Liver (tissue), 9 donors: ENCODE results near the gene MTMR10. TPM values are rescaled to one million over a fixed set of nuclear protein-coding genes. Genes with fewer than 3 reads are reported as not detected.

ENCODE experiments used
- DNase-seq: peaks from one replicate; pipeline ENCODE4 v3.0.0-alpha.2; 2017; ENCODE audit warnings: low spot score
- H3K27ac ChIP-seq, 2 donors: one replicate each; pipeline ENCODE4 v1.7.0; 2013; ENCODE audit warnings: inconsistent platforms in 2 of 2, low read length in 2 of 2, control low read depth in 1 of 2, low read depth in 1 of 2, mild to moderate bottlenecking in 1 of 2
- H3K27me3 ChIP-seq, 4 donors: one replicate each; pipeline versions ENCODE4 v1.6.1 to v1.7.0; 2013; ENCODE audit warnings: low read length in 3 of 4, inconsistent platforms in 1 of 4, mild to moderate bottlenecking in 1 of 4, moderate library complexity in 1 of 4; ENCODE audit not compliant: control insufficient read depth in 4 of 4, insufficient read depth in 4 of 4
- H3K36me3 ChIP-seq, 4 donors: one replicate each; pipeline versions ENCODE4 v1.6.1 to v1.7.0; 2013; ENCODE audit warnings: low read length in 3 of 4, mild to moderate bottlenecking in 3 of 4, low read depth in 1 of 4, moderate library complexity in 1 of 4; ENCODE audit not compliant: control insufficient read depth in 4 of 4, insufficient read depth in 3 of 4
- H3K4me1 ChIP-seq, 4 donors: one replicate each; pipeline versions ENCODE4 v1.6.1 to v1.7.0; 2013; ENCODE audit warnings: low read length in 3 of 4, mild to moderate bottlenecking in 3 of 4, moderate library complexity in 1 of 4; ENCODE audit not compliant: control insufficient read depth in 4 of 4, insufficient read depth in 4 of 4
- H3K4me3 ChIP-seq, 3 donors: one replicate each; pipeline versions ENCODE4 v1.6.1 to v1.7.0; 2013; ENCODE audit warnings: low read length in 3 of 3, control low read depth in 1 of 3, low read depth in 1 of 3, mild to moderate bottlenecking in 1 of 3
- H3K9ac ChIP-seq, 2 donors: one replicate each; pipeline ENCODE4 v1.7.0; 2013; ENCODE audit warnings: low read length in 2 of 2, mild to moderate bottlenecking in 2 of 2, moderate library complexity in 2 of 2, control low read depth in 1 of 2, low read depth in 1 of 2
- H3K9me3 ChIP-seq, 4 donors: one replicate each; pipeline versions ENCODE4 v1.6.1 to v1.7.0; 2013; ENCODE audit warnings: low read length in 3 of 4; ENCODE audit not compliant: control insufficient read depth in 4 of 4
- EGR1 ChIP-seq, 2 donors: IDR thresholded peaks; 2 replicates each; pipeline ENCODE4 v1.6.1; 2016 to 2018; ENCODE audit warnings: antibody characterized with exemption in 2 of 2, low read depth in 2 of 2
- FOXA1 ChIP-seq: IDR thresholded peaks from 2 replicates; pipeline ENCODE4 v1.6.1; 2016; ENCODE audit warnings: antibody characterized with exemption
- FOXA2 ChIP-seq: IDR thresholded peaks from 2 replicates; pipeline ENCODE4 v1.6.1; 2016; ENCODE audit warnings: antibody characterized with exemption
- GABPA ChIP-seq, 2 donors: IDR thresholded peaks in 1 of 2; conservative IDR thresholded peaks in 1 of 2; 2 replicates each; pipeline ENCODE4 v1.6.1; 2016; ENCODE audit warnings: antibody characterized with exemption in 2 of 2, mild to moderate bottlenecking in 1 of 2, moderate library complexity in 1 of 2
- HNF4A ChIP-seq, 2 donors: conservative IDR thresholded peaks; 2 replicates each; pipeline ENCODE4 v1.6.1; 2016; ENCODE audit warnings: antibody characterized with exemption in 2 of 2, mild to moderate bottlenecking in 2 of 2
- HNF4G ChIP-seq: IDR thresholded peaks from 2 replicates; pipeline ENCODE4 v1.6.1; 2016; ENCODE audit warnings: antibody characterized with exemption
- JUND ChIP-seq, 2 donors: IDR thresholded peaks; 2 replicates each; pipeline ENCODE4 v1.6.1; 2016; ENCODE audit warnings: antibody characterized with exemption in 2 of 2
- NR2F2 ChIP-seq: IDR thresholded peaks from 2 replicates; pipeline ENCODE4 v1.6.1; 2016; ENCODE audit warnings: antibody characterized with exemption
- RAD21 ChIP-seq, 2 donors: IDR thresholded peaks; 2 replicates each; pipeline ENCODE4 v1.6.1; 2016; ENCODE audit warnings: antibody characterized with exemption in 2 of 2, mild to moderate bottlenecking in 2 of 2
- RXRA ChIP-seq, 2 donors: IDR thresholded peaks; 2 replicates each; pipeline ENCODE4 v1.6.1; 2017 to 2018; ENCODE audit warnings: antibody characterized with exemption in 2 of 2, mild to moderate bottlenecking in 1 of 2
- SP1 ChIP-seq: IDR thresholded peaks from 2 replicates; pipeline ENCODE4 v1.6.1; 2018; ENCODE audit warnings: antibody characterized with exemption, mild to moderate bottlenecking
- YY1 ChIP-seq: IDR thresholded peaks from 2 replicates; pipeline ENCODE4 v1.6.1; 2016; ENCODE audit warnings: antibody characterized with exemption, mild to moderate bottlenecking
- WGBS: extraction: QIAGEN DNeasy Blood & Tissue Kit; methylation state at CpG from one replicate; pipeline ENCODE4 v1.1.7; 2013; 5-methylcytosine and 5-hydroxymethylcytosine counted together
- polyA plus RNA-seq, 2 donors: library from polyadenylated mRNA; stranded (reverse) in 1 of 2; unstranded in 1 of 2; fragments of 200-250 nt in 1 of 2; fragments of >200 nt in 1 of 2; fragmentation: Nextera tagmentation in 1 of 2; extraction: Ambion mirVana in 1 of 2; gene quantifications; one replicate each; pipeline versions ENCODE4 v1.2.1 to v1.2.3, GENCODE V29; 2013 to 2015
- total RNA-seq, 2 donors: library from RNA; depleted of rRNA; stranded (reverse); fragments of >200 nt; gene quantifications; one replicate each; pipeline ENCODE4 v1.2.3, GENCODE V29; 2014
- TF ChIP-seq, protein P1 (sequence below): fragments of 150-350 bp; IDR thresholded peaks from 2 replicates; pipeline ENCODE4 v1.5.1; 2017; ENCODE audit warnings: improper control_type of control experiment, low read depth, low read length; ENCODE audit not compliant: missing input control
- TF ChIP-seq, protein P2 (sequence below): IDR thresholded peaks from 2 replicates; pipeline ENCODE4 v1.6.1; 2016; ENCODE audit warnings: antibody characterized with exemption, mild to moderate bottlenecking
- TF ChIP-seq, protein P3 (sequence below): IDR thresholded peaks from 2 replicates; pipeline ENCODE4 v1.6.1; 2016; ENCODE audit warnings: antibody characterized with exemption
- TF ChIP-seq, protein P4 (sequence below): IDR thresholded peaks from 2 replicates; pipeline ENCODE4 v1.6.1; 2016; ENCODE audit warnings: antibody characterized with exemption
- TF ChIP-seq, protein P5 (sequence below): IDR thresholded peaks from 2 replicates; pipeline ENCODE4 v1.6.1; 2016; ENCODE audit warnings: antibody characterized with exemption
- donor health status: healthy.
- donor health status: healthy.
- donor health status: healthy.
- donor health status: healthy.
- donor health status: healthy.

Gene MTMR10
- total and polyA plus RNA-seq, 4 donors, result 8.7 to 31.3 (median 13.6) TPM

DNA sequence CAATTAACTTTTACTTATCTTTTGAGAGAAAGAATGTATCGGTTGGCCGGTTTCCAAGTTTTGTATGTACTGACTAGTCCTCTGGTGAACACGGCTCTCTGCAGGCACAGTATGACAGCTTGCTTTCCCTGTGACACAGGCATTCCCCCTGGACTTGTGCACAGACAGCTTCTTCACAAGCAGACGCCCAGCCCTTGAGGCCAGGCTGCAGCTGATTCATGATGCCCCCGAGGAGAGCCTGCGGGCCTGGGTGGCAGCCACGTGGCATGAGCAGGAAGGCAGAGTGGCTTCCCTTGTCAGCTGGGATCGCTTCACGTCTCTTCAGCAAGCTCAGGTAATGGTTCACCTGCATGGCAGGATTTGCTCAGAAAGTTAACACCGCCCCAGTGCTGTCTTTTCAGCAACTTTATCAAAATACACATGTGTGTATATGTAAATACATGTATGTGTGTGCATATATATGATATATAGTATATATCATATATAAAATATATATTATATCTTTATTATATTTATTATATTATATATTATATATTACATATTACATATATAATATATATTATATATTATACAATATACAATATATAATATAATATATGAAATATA lies 62.3 kb downstream of the MTMR10 start:
- Histone ChIP-seq H3K27me3 (no peaks in the 10 kb centered on the region), H3K4me3 (no peak overlapping the region), H3K4me1 (no peaks in the 10 kb centered on the region), H3K36me3 (peaks cover 13 to 58% (median 39%) of the 10 kb centered on the region in 4 donors), H3K9ac (no peak overlapping the region), H3K9me3 (no peaks in the 10 kb centered on the region), H3K27ac (no peak overlapping the region)
- WGBS, result 79% methylated on average over 10 of the region's 10 CpGs
- no peak for DNase-seq
- no peak for TF ChIP-seq GABPA (IDR thresholded peaks at IDR 0.05 in 1 of 2, conservative IDR thresholded peaks at IDR 0.05 in 1 of 2)
- TF ChIP-seq JUND (IDR thresholded peaks at IDR 0.05), result no peak
- TF ChIP-seq RAD21 (IDR thresholded peaks at IDR 0.05), result no peak
- no peak for TF ChIP-seq HNF4A (conservative IDR thresholded peaks at IDR 0.05)
- TF ChIP-seq YY1, result no peak
- TF ChIP-seq EGR1 (IDR thresholded peaks at IDR 0.05; ENCODE audit: low read depth in 2 of 2), result no peak
- TF ChIP-seq FOXA2, result no peak
- TF ChIP-seq, protein P1, sequence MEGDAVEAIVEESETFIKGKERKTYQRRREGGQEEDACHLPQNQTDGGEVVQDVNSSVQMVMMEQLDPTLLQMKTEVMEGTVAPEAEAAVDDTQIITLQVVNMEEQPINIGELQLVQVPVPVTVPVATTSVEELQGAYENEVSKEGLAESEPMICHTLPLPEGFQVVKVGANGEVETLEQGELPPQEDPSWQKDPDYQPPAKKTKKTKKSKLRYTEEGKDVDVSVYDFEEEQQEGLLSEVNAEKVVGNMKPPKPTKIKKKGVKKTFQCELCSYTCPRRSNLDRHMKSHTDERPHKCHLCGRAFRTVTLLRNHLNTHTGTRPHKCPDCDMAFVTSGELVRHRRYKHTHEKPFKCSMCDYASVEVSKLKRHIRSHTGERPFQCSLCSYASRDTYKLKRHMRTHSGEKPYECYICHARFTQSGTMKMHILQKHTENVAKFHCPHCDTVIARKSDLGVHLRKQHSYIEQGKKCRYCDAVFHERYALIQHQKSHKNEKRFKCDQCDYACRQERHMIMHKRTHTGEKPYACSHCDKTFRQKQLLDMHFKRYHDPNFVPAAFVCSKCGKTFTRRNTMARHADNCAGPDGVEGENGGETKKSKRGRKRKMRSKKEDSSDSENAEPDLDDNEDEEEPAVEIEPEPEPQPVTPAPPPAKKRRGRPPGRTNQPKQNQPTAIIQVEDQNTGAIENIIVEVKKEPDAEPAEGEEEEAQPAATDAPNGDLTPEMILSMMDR, result no peak
- no peak for TF ChIP-seq RXRA (IDR thresholded peaks at IDR 0.05)
- TF ChIP-seq FOXA1, result no peak
- TF ChIP-seq, protein P2, sequence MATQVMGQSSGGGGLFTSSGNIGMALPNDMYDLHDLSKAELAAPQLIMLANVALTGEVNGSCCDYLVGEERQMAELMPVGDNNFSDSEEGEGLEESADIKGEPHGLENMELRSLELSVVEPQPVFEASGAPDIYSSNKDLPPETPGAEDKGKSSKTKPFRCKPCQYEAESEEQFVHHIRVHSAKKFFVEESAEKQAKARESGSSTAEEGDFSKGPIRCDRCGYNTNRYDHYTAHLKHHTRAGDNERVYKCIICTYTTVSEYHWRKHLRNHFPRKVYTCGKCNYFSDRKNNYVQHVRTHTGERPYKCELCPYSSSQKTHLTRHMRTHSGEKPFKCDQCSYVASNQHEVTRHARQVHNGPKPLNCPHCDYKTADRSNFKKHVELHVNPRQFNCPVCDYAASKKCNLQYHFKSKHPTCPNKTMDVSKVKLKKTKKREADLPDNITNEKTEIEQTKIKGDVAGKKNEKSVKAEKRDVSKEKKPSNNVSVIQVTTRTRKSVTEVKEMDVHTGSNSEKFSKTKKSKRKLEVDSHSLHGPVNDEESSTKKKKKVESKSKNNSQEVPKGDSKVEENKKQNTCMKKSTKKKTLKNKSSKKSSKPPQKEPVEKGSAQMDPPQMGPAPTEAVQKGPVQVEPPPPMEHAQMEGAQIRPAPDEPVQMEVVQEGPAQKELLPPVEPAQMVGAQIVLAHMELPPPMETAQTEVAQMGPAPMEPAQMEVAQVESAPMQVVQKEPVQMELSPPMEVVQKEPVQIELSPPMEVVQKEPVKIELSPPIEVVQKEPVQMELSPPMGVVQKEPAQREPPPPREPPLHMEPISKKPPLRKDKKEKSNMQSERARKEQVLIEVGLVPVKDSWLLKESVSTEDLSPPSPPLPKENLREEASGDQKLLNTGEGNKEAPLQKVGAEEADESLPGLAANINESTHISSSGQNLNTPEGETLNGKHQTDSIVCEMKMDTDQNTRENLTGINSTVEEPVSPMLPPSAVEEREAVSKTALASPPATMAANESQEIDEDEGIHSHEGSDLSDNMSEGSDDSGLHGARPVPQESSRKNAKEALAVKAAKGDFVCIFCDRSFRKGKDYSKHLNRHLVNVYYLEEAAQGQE, result no peak
- TF ChIP-seq NR2F2, result no peak
- TF ChIP-seq HNF4G, result no peak
- TF ChIP-seq, protein P3, sequence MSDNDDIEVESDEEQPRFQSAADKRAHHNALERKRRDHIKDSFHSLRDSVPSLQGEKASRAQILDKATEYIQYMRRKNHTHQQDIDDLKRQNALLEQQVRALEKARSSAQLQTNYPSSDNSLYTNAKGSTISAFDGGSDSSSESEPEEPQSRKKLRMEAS, result no peak

DNA sequence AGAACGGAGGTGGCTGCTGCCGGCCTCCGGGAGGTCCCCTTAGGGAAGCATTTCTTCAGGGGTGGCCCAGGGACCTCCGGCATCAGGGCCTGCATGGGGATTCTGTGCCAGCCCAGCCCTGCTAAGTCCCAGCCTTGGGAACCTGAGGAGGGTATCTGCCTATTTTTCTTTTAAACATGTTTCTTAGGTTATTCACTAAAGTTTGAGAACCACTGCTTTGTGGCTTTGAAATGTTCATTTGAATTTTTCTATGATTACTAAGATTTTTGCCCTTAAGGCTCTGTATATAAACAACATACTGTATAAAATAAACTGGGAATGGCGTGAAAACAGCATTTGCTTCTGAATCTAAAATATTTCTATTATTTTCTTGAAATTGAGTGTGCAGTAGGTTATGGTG lies 63.4 kb downstream of the MTMR10 start:
- no peak overlapping the region for H3K4me3 ChIP-seq
- TF ChIP-seq, protein P4, sequence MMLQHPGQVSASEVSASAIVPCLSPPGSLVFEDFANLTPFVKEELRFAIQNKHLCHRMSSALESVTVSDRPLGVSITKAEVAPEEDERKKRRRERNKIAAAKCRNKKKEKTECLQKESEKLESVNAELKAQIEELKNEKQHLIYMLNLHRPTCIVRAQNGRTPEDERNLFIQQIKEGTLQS, result no peak
- TF ChIP-seq, protein P2, result no peak
- TF ChIP-seq EGR1 (IDR thresholded peaks at IDR 0.05; ENCODE audit: low read depth in 2 of 2), result no peak
- TF ChIP-seq, protein P5, sequence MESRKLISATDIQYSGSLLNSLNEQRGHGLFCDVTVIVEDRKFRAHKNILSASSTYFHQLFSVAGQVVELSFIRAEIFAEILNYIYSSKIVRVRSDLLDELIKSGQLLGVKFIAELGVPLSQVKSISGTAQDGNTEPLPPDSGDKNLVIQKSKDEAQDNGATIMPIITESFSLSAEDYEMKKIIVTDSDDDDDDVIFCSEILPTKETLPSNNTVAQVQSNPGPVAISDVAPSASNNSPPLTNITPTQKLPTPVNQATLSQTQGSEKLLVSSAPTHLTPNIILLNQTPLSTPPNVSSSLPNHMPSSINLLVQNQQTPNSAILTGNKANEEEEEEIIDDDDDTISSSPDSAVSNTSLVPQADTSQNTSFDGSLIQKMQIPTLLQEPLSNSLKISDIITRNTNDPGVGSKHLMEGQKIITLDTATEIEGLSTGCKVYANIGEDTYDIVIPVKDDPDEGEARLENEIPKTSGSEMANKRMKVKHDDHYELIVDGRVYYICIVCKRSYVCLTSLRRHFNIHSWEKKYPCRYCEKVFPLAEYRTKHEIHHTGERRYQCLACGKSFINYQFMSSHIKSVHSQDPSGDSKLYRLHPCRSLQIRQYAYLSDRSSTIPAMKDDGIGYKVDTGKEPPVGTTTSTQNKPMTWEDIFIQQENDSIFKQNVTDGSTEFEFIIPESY, result no peak
- TF ChIP-seq FOXA2, result no peak
- TF ChIP-seq NR2F2, result no peak
- no peak for TF ChIP-seq SP1
- no peak for TF ChIP-seq GABPA (IDR thresholded peaks at IDR 0.05 in 1 of 2, conservative IDR thresholded peaks at IDR 0.05 in 1 of 2)
- peaks cover 13 to 69% (median 45%) of the 10 kb centered on the region in 4 donors for H3K36me3 ChIP-seq
- H3K4me1 ChIP-seq, result no peaks in the 10 kb centered on the region
- H3K27me3 ChIP-seq, result no peaks in the 10 kb centered on the region
- no peak overlapping the region for H3K9ac ChIP-seq
- no peaks in the 10 kb centered on the region for H3K9me3 ChIP-seq
- 92% methylated on average over 5 of the region's 5 CpGs for WGBS
- H3K27ac ChIP-seq, result no peak overlapping the region
- DNase-seq, result no peak
